Activated T-helper 1 cell treated with anti-CD3 and anti-CD28 coated beads, Interleukin-12 subunit alpha, Interleukin-12 subunit beta, Interleukin-2, Interleukin-4 antibody, amounts not matched to agents 30 ng/mL and 10 ng/mL and 1 ng/mL, durations not matched to agents 14 hours and 24 hours and 36 hours (primary cell): ENCODE data around the gene ADAP1. TPM values are rescaled to one million over a fixed set of nuclear protein-coding genes. Genes with fewer than 3 reads are reported as not detected.
"Not testable (repeated sequence)": the region's sequence is repeated elsewhere in the genome, so short reads cannot be mapped to it uniquely, and the experiment has no call there.

ENCODE experiments used
- DNase-seq: peaks from one replicate; pipeline ENCODE4 v3.0.0; 2021; ENCODE audit warnings: low spot score
- H3K27ac Mint-ChIP-seq: one replicate; pipeline ENCODE4 v1.8.0; 2021; ENCODE audit warnings: mild to moderate bottlenecking, mixed read lengths
- H3K27me3 Mint-ChIP-seq: one replicate; pipeline ENCODE4 v1.8.0; 2022; ENCODE audit warnings: mild to moderate bottlenecking, moderate library complexity, mixed read lengths; ENCODE audit not compliant: insufficient read depth
- H3K36me3 Mint-ChIP-seq: one replicate; pipeline ENCODE4 v1.8.0; 2021; ENCODE audit warnings: low read depth, mixed read lengths
- H3K4me1 Mint-ChIP-seq: one replicate; pipeline ENCODE4 v1.8.0; 2021; ENCODE audit warnings: low read depth, mixed read lengths
- H3K4me3 Mint-ChIP-seq: one replicate; pipeline ENCODE4 v1.8.0; 2021; ENCODE audit warnings: mild to moderate bottlenecking, moderate library complexity, mixed read lengths
- H3K9me3 Mint-ChIP-seq: one replicate; pipeline ENCODE4 v1.8.0; 2021; ENCODE audit warnings: mixed read lengths
- intact Hi-C: fragments of 100-400 bp; cut with micrococcal nuclease; formaldehyde crosslinking; loops from one replicate; pipeline ENCODE4 v1.15.1; 2024
- total RNA-seq: library from RNA; stranded (reverse); gene quantifications from 2 replicates; pipeline ENCODE4 v1.2.3, GENCODE V29; 2022

Gene ADAP1
- total RNA-seq, 1 donor from 2014 or later: 80.9 TPM

DNA sequence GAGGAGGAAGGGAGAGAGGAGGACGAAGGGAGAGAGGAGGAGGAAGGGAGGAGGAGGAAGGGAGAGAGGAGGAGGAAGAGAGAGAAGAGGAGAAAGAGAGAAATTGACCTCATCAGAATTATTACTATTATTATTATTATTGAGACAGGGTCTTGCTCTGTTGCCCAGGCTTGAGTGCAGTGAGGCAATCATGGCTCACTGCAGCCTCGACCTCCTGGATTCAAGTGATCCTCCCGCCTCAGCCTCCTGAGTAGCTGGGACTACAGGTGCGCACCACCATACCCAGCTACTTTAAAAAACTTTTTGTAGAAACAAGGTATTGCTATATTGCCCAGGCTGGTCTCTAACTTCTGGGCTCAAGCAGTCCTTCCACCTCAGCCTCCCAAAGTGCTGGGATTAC, 10.7 kb downstream of the ADAP1 start:
- H3K4me3 Mint-ChIP-seq, DNase-seq, H3K27ac Mint-ChIP-seq, H3K27me3 Mint-ChIP-seq, intact Hi-C loops: not testable (repeated sequence)
- Mint-ChIP-seq H3K36me3 (peaks cover 15% of the 10 kb centered on the region), H3K4me1 (peaks cover 25% of the 10 kb centered on the region), H3K9me3 (peaks cover 24% of the 10 kb centered on the region)

DNA sequence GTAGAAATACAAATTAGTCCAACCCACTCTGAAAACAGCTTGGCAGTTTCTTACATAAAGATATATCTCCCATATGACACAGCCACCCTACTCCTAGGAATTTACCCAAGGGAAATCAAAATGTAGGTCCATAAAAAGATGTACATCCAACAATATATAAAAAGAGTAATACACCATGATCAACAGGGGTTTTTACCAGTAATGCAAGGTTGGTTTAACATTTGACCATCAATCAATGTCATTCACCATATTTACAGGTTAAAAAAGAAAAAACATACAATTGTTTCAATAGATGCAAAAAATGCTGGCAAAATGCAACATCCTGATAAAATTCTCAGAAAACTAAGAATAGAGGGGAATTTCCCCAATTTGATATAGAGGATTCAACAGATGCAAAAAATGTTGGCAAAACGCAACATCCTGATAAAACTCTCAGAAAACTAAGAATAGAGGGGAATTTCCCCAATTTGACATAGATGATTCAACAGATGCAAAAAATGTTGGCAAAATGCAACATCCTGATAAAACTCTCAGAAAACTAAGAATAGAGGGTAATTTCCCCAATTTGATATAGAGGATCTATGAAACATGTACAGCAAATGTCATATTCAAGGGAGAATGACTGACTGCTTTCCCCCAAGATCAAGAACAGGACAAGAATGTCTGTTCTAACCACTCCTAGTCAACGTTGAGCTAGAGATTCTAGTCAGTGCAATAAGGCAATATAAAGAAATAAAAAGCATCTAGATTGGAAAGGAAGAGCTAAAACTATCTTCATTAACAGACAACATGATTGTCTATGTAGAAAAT, 13.7 kb downstream of the ADAP1 start:
- peaks cover 25% of the 10 kb centered on the region for H3K36me3 Mint-ChIP-seq
- H3K4me3 Mint-ChIP-seq: peak overlapping the region; percentile 13
- intact Hi-C loops: loop anchor here (1.0 kb wide), 2 partner anchors 11 to 18 kb away; no protein-coding TSS in a partner anchor
- peaks cover 24% of the 10 kb centered on the region for H3K9me3 Mint-ChIP-seq
- no peaks in the 10 kb centered on the region for H3K27me3 Mint-ChIP-seq
- peaks cover 34% of the 10 kb centered on the region for H3K4me1 Mint-ChIP-seq
- H3K27ac Mint-ChIP-seq: peak overlapping the region; percentile 92
- no peak for DNase-seq

DNA sequence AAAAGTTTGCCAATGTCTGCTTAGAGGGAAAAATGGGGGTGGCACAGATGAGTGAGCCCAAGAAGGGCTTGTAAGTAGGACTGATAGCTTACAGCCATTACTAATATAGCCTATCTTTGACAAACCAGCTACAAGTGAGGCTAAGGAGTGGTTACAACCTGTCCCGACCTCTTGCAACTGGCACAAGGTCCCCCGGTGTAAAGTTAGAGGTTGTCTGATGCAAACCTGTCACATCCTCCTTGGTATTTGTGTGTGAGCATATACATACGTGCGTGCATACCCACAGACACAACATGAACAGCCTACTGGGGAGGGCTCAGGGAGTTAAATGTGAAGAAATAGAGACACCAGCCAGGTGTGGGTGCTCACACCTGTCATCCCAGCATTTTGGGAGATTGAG, 14.6 kb downstream of the ADAP1 start:
- intact Hi-C loops: loop anchor here (1.0 kb wide), 1 partner anchor 17 kb away; no protein-coding TSS in a partner anchor
- no peak overlapping the region for H3K27ac Mint-ChIP-seq
- no peak for DNase-seq
- H3K4me1 Mint-ChIP-seq: peaks cover 35% of the 10 kb centered on the region
- no peak overlapping the region for H3K4me3 Mint-ChIP-seq
- peaks cover 24% of the 10 kb centered on the region for H3K9me3 Mint-ChIP-seq
- no peaks in the 10 kb centered on the region for H3K27me3 Mint-ChIP-seq
- H3K36me3 Mint-ChIP-seq: peaks cover 25% of the 10 kb centered on the region

DNA sequence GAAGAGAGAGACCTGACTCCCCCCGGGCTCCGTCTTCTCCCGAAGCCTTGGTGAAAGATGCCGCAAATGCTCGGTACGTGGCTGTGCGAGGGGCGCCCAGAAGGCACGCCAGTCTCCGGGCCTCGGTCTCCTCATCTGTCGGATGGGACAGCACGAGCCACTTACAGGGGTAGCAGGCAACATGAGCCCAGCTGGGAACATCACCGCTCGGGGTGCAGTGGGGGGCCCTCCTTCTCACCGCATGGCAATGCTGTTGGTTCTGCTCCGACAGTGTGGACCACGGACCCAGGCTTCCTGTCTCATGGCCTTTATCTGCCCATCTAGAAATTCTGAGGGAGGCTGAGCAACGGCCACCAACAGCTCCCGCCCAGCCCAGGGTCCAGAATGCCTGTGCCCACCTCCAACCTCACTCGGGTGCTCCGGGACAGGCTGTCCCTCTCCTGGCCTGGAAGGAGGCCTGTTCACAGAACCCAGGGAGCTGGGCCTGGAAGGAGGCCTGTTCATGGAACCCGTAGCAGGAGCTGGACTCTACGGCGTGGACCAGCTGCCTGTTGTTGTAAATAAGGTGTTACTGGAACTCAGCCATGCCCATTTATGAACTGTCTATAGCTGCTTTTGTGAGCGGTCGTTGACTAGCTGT, 15.8 kb downstream of the ADAP1 start:
- DNase-seq: no peak
- peaks cover 25% of the 10 kb centered on the region for H3K36me3 Mint-ChIP-seq
- peaks cover 35% of the 10 kb centered on the region for H3K4me1 Mint-ChIP-seq
- H3K9me3 Mint-ChIP-seq: peaks cover 24% of the 10 kb centered on the region
- H3K4me3 Mint-ChIP-seq: no peak overlapping the region
- H3K27ac Mint-ChIP-seq: no peak overlapping the region
- intact Hi-C loops: no loop called here
- no peaks in the 10 kb centered on the region for H3K27me3 Mint-ChIP-seq

DNA sequence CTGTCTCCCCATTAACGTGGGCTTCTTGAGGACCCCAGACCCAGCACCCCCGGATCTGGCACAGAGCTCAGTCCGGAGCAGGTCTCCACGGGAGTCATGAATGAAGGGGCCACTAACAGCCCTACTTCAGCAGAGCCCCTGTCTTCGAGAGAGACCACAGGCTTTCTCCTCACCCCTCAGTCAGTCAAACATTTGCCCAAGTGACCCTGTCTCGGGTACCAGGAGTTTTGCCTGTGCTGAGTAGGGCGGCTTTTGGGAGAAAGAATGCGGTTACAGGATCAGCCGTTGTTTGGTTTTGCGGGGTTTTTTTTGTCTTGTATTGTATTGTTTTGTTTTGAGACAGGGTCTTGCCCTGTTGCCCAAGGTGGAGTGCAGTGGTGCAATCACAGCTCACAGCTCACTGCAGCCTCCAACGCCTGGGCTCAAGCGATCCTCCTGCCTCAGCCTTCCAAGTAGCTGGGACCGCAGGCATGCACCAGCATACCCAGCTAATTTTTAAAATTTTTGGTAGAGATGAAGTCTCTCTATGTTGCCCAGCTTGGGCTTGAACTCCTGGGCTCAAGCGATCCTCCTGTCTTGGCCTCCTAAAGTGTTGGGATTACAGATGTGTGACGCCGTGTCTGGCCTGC, 16.5 kb downstream of the ADAP1 start:
- no peak for DNase-seq
- intact Hi-C loops: no loop called here
- Mint-ChIP-seq H3K27me3 (no peaks in the 10 kb centered on the region), H3K4me1 (peaks cover 35% of the 10 kb centered on the region), H3K27ac (no peak overlapping the region), H3K36me3 (peaks cover 25% of the 10 kb centered on the region), H3K4me3 (no peak overlapping the region), H3K9me3 (peaks cover 24% of the 10 kb centered on the region)

DNA sequence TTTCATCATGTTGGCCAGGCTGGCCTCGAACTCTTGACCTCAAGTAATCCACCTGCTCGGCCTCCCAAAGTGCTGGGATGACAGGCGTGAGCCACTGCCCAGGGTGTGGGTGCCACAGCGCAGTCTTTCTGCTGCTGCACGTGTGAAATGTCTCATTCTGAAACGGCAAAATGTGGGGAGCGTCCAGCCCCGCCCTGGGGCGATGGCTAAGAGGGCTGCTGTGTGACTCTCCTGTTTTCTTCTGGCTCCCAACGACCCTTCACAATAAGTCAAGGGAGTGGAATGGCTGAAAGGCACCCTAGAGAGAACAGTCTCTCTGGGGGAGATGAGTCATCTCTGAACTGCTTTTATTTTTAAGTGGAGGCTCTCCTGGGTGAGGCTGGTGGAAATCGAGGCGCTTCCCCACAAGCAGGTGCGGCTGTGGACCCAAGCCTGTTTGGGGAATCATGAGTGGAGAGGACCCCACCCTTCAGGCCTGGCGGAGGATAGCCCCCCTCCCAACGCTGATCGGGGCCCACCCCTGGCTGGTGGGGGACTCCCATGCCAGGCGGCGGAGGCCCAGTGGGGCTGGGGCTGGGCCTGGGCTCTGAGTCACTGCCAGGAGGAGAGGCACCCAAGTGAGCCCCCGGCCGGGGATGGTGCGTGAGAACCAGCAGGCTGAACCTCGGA, 18.0 kb downstream of the ADAP1 start:
- peak; percentile 22 for DNase-seq
- Mint-ChIP-seq H3K4me3 (peak overlapping the region; percentile 19), H3K27me3 (no peaks in the 10 kb centered on the region), H3K9me3 (peaks cover 19% of the 10 kb centered on the region), H3K4me1 (peaks cover 28% of the 10 kb centered on the region), H3K36me3 (peaks cover 21% of the 10 kb centered on the region), H3K27ac (peak overlapping the region; percentile 73)
- intact Hi-C loops: no loop called here

DNA sequence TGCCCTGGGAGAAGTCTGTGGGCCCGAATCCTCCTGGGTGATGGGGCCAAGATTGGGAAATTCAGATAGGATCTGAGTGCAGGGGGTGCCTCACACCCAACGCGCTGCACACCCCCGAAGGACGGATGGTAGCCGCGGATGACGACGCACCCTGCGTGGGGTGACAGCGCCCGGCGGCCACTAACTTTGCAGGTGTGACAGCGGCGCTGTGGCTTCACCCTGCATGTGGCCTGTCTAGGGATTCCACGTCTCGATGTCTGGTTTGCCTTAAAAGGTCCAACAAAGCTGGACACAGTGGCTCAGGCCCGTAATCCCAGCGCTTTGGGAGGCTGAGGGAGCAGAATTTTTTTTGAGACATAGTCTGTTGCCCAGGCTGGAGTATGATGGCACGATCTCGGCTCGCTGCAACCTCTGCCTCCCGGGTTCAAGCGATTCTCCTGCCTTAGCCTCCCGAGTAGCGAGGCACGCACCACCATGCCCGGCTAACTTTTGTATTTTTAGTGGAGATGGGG, 18.6 kb downstream of the ADAP1 start:
- H3K27me3 Mint-ChIP-seq: no peaks in the 10 kb centered on the region
- DNase-seq: no peak
- H3K4me1 Mint-ChIP-seq: peaks cover 22% of the 10 kb centered on the region
- intact Hi-C loops: no loop called here
- H3K27ac Mint-ChIP-seq: peak overlapping the region; percentile 73
- H3K9me3 Mint-ChIP-seq: peaks cover 13% of the 10 kb centered on the region
- H3K4me3 Mint-ChIP-seq: peak overlapping the region; percentile 19
- peaks cover 20% of the 10 kb centered on the region for H3K36me3 Mint-ChIP-seq

DNA sequence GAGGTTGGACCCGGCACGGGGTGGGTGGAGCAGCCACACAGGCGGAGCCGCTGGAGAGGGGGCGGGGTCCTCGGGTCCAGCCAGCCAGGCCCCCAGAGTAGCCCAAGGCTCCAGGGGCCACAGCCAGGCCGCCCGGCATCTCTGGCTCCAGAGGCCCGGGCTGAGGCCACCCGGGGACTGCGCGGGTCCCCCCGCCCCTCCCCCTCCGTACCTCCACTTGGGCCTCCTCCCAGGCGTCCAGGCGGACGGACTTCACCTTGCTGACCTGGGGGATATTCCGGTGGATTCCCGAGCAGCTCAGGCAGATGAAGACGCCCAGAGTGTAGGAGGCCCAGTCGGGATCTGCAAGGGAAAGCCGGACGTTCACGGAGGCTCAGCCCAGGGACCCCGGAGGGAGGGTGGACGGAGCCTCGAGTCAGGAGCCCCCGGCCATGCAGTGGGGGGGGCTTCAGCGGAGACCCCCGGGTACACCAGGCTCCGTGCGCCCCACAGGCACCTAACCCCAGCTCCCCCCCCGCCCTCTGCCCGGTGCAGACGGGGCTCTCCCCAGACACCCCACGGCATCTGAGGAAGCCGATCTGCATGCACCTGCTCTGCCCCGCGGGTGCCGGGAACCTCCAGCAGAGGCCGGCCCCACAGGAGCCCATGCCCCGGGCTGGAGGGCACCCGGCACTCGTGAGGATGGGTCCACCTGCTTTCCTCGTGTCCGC, 19.2 kb downstream of the ADAP1 start:
- intact Hi-C loops: no loop called here
- no peak overlapping the region for H3K27ac Mint-ChIP-seq
- H3K9me3 Mint-ChIP-seq: peaks cover 7% of the 10 kb centered on the region
- peaks cover 17% of the 10 kb centered on the region for H3K4me1 Mint-ChIP-seq
- H3K36me3 Mint-ChIP-seq: peaks cover 16% of the 10 kb centered on the region
- no peaks in the 10 kb centered on the region for H3K27me3 Mint-ChIP-seq
- no peak for DNase-seq
- no peak overlapping the region for H3K4me3 Mint-ChIP-seq

DNA sequence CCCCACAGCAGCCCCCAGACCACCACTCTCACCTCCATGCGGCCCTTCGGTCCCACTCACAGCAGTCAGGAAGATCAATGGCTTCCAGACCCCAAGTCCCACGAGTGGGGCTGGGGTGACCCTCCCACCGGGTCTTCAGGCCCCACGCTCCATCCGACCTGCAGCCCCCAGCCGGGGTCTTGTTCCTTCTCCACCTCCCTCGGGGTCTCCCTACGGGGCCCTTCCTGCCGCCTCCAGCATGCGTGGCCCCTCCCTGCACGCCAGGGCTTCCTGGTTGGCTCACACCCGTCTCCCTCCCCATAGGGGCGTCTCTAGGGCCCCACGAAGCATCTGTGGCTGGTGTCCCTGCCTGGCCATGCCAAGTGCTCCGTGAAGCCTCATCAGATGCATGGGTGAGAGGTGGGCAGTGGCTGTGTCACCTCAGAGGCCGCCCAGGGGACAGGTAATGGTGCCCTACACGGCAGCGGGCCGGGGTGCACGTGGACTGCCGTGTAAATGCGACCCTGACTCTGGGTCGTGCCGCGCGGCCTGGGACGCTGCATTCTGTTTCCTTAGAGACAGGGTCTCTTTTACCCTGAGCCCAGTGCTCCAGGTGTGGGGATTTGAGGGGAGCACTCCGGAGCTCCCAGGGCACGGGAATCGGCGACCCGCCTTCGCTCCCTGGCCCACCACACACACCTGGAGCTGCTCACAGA, 19.9 kb downstream of the ADAP1 start:
- H3K36me3 Mint-ChIP-seq: peaks cover 15% of the 10 kb centered on the region
- H3K4me3 Mint-ChIP-seq: no peak overlapping the region
- intact Hi-C loops: no loop called here
- peaks cover 17% of the 10 kb centered on the region for H3K4me1 Mint-ChIP-seq
- DNase-seq: no peak
- no peaks in the 10 kb centered on the region for H3K27me3 Mint-ChIP-seq
- no peak overlapping the region for H3K27ac Mint-ChIP-seq
- no peaks in the 10 kb centered on the region for H3K9me3 Mint-ChIP-seq

DNA sequence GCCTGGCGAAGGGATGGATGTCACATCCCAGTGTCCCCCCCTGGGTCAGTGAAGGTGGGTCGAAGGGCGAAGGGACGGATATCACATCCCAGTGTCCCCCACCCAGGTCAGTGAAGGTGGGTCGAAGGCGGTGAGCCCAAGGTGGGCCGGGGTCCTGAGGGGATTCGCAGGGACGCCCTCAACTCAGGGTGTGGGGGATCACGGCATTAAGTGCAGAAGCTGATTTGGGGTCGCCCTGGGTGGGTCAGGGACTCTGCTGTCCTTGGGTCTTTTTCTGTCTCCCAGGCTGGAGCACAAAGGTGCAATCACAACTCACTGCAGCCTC, 21.9 kb downstream of the ADAP1 start:
- Mint-ChIP-seq H3K27me3 (no peaks in the 10 kb centered on the region), H3K4me3 (no peak overlapping the region), H3K27ac (no peak overlapping the region), H3K9me3 (no peaks in the 10 kb centered on the region), H3K36me3 (peaks cover 18% of the 10 kb centered on the region), H3K4me1 (peaks cover 28% of the 10 kb centered on the region)
- DNase-seq: no peak
- intact Hi-C loops: no loop called here

DNA sequence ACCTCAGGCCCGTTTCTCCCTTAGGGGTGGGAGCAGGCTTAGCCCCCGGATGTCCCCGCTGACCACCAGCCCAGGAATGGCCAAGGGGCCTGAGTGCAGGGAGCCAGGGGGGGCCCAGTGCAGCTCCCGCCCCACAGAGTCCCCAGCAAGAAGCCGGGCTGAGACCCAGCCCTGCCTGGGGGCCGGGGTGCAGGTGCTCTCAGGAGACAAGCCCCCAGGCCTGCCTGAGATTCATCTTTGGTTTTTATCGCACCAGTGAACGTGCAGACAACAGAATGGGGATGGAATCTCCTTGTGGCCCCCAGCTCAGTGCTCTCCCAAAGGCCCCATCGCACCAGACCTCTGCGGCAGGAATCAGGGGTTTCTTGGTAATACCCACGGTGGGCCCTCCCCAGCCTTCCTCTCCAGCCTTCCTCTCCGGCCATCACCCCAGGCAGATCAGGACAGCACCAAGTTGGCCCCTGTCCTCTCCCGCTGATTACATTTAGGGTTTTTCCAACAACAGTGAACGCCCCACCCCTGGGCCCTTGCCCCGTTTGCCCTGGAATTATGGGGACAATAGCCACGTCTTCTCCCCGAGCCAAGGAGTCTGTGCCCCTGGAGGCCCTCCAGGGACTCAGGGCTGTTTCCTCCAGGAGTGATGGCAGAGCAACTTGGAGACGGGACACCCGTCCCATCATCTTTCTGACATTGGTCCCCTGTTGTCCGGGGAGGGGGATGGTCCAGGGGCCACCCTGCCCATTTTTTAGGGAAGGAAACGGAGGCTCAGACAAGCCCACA, 22.4 kb downstream of the ADAP1 start:
- intact Hi-C loops: loop anchor here (2.0 kb wide), 1 partner anchor 43 kb away; the partner anchor contains the start of gene COX19
- no peaks in the 10 kb centered on the region for H3K27me3 Mint-ChIP-seq
- H3K27ac Mint-ChIP-seq: no peak overlapping the region

More for the DNA sequence above, 22.4 kb downstream of the ADAP1 start:
- H3K4me1 Mint-ChIP-seq: peaks cover 28% of the 10 kb centered on the region
- H3K36me3 Mint-ChIP-seq: peaks cover 18% of the 10 kb centered on the region
- no peaks in the 10 kb centered on the region for H3K9me3 Mint-ChIP-seq
- H3K4me3 Mint-ChIP-seq: no peak overlapping the region
- no peak for DNase-seq
